SK-N-SH (cell line): Measurements from ENCODE around the gene PCSK5.

Experiments
- TCF12 ChIP-seq: IDR thresholded peaks from 2 replicates; pipeline ENCODE4 v1.4.0; 2012
- TF ChIP-seq, protein P1 (sequence below): IDR thresholded peaks from 2 replicates; pipeline ENCODE4 v1.4.0; 2012; ENCODE audit warnings: low read depth

DNA sequence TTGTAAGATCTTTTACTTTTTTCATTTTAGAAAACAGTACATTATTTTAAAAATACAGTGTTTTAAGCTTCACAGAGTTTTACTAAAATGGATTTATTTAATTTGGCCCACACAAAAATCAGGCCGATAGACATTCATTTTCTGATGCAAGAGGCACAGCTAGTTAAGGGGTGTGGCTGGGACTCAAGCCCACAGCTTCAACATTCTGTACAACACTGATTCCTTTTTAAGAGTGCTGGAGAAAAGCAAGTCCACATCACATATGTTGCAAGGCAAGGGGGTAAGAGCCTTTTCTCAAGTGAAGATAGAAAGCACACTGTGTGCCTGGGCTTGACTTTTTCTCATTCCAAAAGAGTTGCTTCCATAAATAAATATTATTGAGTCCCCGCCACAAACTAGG lies 307.9 kb downstream of the PCSK5 start:
- TF ChIP-seq TCF12 = no peak
- TF ChIP-seq, protein P1, sequence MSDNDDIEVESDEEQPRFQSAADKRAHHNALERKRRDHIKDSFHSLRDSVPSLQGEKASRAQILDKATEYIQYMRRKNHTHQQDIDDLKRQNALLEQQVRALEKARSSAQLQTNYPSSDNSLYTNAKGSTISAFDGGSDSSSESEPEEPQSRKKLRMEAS = no peak
